Measurements from ENCODE around the gene PCK2. TPM values are rescaled to one million over a fixed set of nuclear protein-coding genes. Genes with fewer than 3 reads are reported as not detected.

The PCK2 gene
- total and polyA plus RNA-seq, 2 of the 13 experiments (the other 11 are each of a cell fraction or from before 2014, with no cell fraction given) = 129 to 272 TPM

DNA sequence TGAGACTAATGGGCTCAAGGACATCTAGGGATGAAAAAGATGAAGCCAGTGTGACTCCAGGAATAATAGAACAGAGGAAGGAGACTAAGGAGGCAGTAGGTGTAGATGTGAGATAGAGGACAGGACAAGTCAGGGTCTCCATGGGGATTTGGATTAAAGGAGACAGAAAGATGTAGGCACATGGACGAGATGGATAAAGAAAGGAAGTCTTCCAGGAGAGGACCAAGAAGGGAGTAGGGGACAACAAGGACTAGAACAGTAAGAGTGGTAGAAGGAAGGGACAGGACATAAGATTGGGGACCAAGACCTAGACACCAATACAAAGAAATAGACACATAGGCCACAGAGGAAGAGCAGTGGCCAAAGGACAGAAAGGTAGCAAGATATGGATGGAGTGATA lies 7.1 kb upstream of the PCK2 start (continued):
- TF ChIP-seq ZNF432 (CRISPR knock-in tag; IDR thresholded peaks at IDR 0.05; ENCODE audit: borderline replicate concordance) (no peak), SOX6 (IDR thresholded peaks at IDR 0.05) (0 out of 2 replicates have a peak, but pooled peaks have one; percentile 65), SOX6 (CRISPR knock-in tag; IDR thresholded peaks at IDR 0.05) (no peak), GATAD1 (CRISPR knock-in tag; IDR thresholded peaks at IDR 0.05) (no peak), ZNF12 (CRISPR knock-in tag; IDR thresholded peaks at IDR 0.05) (no peak), REPIN1 (CRISPR knock-in tag; IDR thresholded peaks at IDR 0.05; ENCODE audit: borderline replicate concordance, low read depth) (no peak), GZF1 (CRISPR knock-in tag; IDR thresholded peaks at IDR 0.05) (no peak), CEBPB (IDR thresholded peaks at IDR 0.05; ENCODE audit: borderline replicate concordance, low read depth, low read length) (no peak)
- TF ChIP-seq, protein P1, sequence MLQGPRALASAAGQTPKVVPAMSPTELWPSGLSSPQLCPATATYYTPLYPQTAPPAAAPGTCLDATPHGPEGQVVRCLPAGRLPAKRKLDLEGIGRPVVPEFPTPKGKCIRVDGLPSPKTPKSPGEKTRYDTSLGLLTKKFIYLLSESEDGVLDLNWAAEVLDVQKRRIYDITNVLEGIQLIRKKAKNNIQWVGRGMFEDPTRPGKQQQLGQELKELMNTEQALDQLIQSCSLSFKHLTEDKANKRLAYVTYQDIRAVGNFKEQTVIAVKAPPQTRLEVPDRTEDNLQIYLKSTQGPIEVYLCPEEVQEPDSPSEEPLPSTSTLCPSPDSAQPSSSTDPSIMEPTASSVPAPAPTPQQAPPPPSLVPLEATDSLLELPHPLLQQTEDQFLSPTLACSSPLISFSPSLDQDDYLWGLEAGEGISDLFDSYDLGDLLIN (CRISPR knock-in tag; IDR thresholded peaks at IDR 0.05; ENCODE audit: borderline replicate concordance) = no peak
- TF ChIP-seq, protein P2, sequence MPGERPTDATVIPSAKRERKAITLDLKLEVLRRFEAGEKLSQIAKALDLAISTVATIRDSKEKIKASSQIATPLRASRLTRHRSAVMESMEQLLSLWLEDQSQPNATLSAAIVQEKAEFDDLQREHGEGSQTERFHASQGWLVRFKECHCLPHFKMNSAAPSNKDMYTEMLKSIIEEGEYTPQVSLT (CRISPR knock-in tag; IDR thresholded peaks at IDR 0.05; ENCODE audit: borderline replicate concordance, low read depth) = no peak
- TF ChIP-seq, protein P3, sequence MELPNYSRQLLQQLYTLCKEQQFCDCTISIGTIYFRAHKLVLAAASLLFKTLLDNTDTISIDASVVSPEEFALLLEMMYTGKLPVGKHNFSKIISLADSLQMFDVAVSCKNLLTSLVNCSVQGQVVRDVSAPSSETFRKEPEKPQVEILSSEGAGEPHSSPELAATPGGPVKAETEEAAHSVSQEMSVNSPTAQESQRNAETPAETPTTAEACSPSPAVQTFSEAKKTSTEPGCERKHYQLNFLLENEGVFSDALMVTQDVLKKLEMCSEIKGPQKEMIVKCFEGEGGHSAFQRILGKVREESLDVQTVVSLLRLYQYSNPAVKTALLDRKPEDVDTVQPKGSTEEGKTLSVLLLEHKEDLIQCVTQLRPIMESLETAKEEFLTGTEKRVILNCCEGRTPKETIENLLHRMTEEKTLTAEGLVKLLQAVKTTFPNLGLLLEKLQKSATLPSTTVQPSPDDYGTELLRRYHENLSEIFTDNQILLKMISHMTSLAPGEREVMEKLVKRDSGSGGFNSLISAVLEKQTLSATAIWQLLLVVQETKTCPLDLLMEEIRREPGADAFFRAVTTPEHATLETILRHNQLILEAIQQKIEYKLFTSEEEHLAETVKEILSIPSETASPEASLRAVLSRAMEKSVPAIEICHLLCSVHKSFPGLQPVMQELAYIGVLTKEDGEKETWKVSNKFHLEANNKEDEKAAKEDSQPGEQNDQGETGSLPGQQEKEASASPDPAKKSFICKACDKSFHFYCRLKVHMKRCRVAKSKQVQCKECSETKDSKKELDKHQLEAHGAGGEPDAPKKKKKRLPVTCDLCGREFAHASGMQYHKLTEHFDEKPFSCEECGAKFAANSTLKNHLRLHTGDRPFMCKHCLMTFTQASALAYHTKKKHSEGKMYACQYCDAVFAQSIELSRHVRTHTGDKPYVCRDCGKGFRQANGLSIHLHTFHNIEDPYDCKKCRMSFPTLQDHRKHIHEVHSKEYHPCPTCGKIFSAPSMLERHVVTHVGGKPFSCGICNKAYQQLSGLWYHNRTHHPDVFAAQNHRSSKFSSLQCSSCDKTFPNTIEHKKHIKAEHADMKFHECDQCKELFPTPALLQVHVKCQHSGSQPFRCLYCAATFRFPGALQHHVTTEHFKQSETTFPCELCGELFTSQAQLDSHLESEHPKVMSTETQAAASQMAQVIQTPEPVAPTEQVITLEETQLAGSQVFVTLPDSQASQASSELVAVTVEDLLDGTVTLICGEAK (IDR thresholded peaks at IDR 0.05) = 0 out of 2 replicates have a peak, but pooled peaks have one; percentile 20
- TF ChIP-seq, protein P3 (CRISPR knock-in tag; IDR thresholded peaks at IDR 0.05) = no peak
